ENCODE measurements around the gene ARHGAP22. TPM values are rescaled to one million over a fixed set of nuclear protein-coding genes. Genes with fewer than 3 reads are reported as not detected.

Gene ARHGAP22
- total and polyA plus RNA-seq, 2 of the 4 experiments (the other 2 are of a cell fraction) = 28.3 to 30.2 TPM

- in situ Hi-C loops (cut with MboI; ENCODE audit: low sequenced_read_pairs) (no loop called here), dilution Hi-C loops (cut with HindIII; ENCODE audit: low sequenced_read_pairs, unreplicated experiment) (no loop called here), intact Hi-C loops (cut with micrococcal nuclease) (no loop called here)
- H3K9me3 ChIP-seq (ENCODE audit: control insufficient read depth, insufficient read depth, low read length) = no peaks in the 10 kb centered on the region
- peaks cover 9% of the 10 kb centered on the region for H3K4me1 ChIP-seq (ENCODE audit: control insufficient read depth, insufficient read depth, low read length)
- no peak overlapping the region for H4K5ac ChIP-seq (ENCODE audit: low read depth, low read length)
- H3K56ac ChIP-seq (ENCODE audit: extremely low read depth, insufficient read depth, low read length) = no peak overlapping the region
- H3K4me2 ChIP-seq (ENCODE audit: low read depth, low read length) = no peak overlapping the region
- H3K9me1 ChIP-seq (ENCODE audit: insufficient read depth, low read length) = peaks cover 24% of the 10 kb centered on the region
- no TSS peak for BruUV-seq (replicated peaks)
- no peak overlapping the region for H3K27ac ChIP-seq (ENCODE audit: insufficient read depth, low read length)
- no peak for DNase-seq
- H2BK15ac ChIP-seq (ENCODE audit: low read depth, low read length) = no peak overlapping the region
- H3K9ac ChIP-seq (ENCODE audit: low read depth, low read length) = no peak overlapping the region
- peaks cover 12% of the 10 kb centered on the region; the same call in 1 of the 2 replicates for H3K36me3 ChIP-seq (ENCODE audit: control insufficient read depth, insufficient read depth, low read length)
- H3K14ac ChIP-seq (replicated peaks; ENCODE audit: low read depth, low read length) = no peak overlapping the region
- peaks cover 28% of the 10 kb centered on the region for H4K20me1 ChIP-seq (ENCODE audit: insufficient read depth, low read length)
- TF ChIP-seq RFX5 (IDR thresholded peaks at IDR 0.05; ENCODE audit: low read depth, low read length) (no peak), SMC3 (IDR thresholded peaks at IDR 0.05; ENCODE audit: low read depth, low read length) (no peak), MXI1 (IDR thresholded peaks at IDR 0.05; ENCODE audit: borderline replicate concordance, low read depth, low read length) (no peak), POLR2A (IDR thresholded peaks at IDR 0.05; ENCODE audit: low read depth, low read length) (no peak)
- TF ChIP-seq, protein P1, sequence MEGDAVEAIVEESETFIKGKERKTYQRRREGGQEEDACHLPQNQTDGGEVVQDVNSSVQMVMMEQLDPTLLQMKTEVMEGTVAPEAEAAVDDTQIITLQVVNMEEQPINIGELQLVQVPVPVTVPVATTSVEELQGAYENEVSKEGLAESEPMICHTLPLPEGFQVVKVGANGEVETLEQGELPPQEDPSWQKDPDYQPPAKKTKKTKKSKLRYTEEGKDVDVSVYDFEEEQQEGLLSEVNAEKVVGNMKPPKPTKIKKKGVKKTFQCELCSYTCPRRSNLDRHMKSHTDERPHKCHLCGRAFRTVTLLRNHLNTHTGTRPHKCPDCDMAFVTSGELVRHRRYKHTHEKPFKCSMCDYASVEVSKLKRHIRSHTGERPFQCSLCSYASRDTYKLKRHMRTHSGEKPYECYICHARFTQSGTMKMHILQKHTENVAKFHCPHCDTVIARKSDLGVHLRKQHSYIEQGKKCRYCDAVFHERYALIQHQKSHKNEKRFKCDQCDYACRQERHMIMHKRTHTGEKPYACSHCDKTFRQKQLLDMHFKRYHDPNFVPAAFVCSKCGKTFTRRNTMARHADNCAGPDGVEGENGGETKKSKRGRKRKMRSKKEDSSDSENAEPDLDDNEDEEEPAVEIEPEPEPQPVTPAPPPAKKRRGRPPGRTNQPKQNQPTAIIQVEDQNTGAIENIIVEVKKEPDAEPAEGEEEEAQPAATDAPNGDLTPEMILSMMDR (conservative IDR thresholded peaks at IDR 0.05; ENCODE audit: low read depth, low read length) = no peak
- no peak overlapping the region for H2BK120ac ChIP-seq (ENCODE audit: low read depth, low read length)
- H3K4me3 ChIP-seq (ENCODE audit: insufficient read depth, low read depth, low read length) = no peak overlapping the region
- H2AK5ac ChIP-seq (ENCODE audit: low read depth, low read length) = no peak overlapping the region
- H2AK9ac ChIP-seq (replicated peaks; ENCODE audit: low read depth, low read length, poor library complexity) = no peak overlapping the region
- H4K8ac ChIP-seq (ENCODE audit: low read depth in 2 of 2, low read length in 2 of 2) = no peak overlapping the region
- H3K23ac ChIP-seq (ENCODE audit: low read depth, low read length) = no peak overlapping the region
- H2BK20ac ChIP-seq (ENCODE audit: low read depth, low read length) = no peak overlapping the region
- H2AFZ ChIP-seq (replicated peaks; ENCODE audit: low read length, poor library complexity) = no peak overlapping the region
- no peak overlapping the region for H3K18ac ChIP-seq (ENCODE audit: low read depth, low read length)
- H3K79me1 ChIP-seq (ENCODE audit: low read depth in 1 of 2, low read length in 2 of 2) = peaks cover 8 to 60% of the 10 kb centered on the region in 2 experiments; a peak in 3 of 4 replicates
- ChIA-PET POLR2A (ENCODE audit: unreplicated experiment) (no interaction called here), CTCF (no interaction called here)
- no peaks in the 10 kb centered on the region for H3K27me3 ChIP-seq (ENCODE audit: control insufficient read depth, insufficient read depth, low read length)
- no peak overlapping the region for H4K91ac ChIP-seq (ENCODE audit: insufficient read depth, low read depth, low read length)
- no peak for ATAC-seq (ENCODE audit: low read depth)
- H3K4ac ChIP-seq (ENCODE audit: low read depth, low read length) = no peak overlapping the region
- 84% methylated on average over 5 of the region's 11 CpGs; no CpG with 5 or more reads in 1 of the 2 experiments for WGBS, 2 experiments (ENCODE audit: extremely low coverage in 2 of 2, insufficient read length in 1 of 2)
- H2BK5ac ChIP-seq (ENCODE audit: low read depth, low read length, poor library complexity, severe bottlenecking) = no peak overlapping the region
These were observed 157.3 kb downstream of the ARHGAP22 start for GRCh38 chr10:48447356-48448215.

All from IMR-90 (cell line).